Measurements from ENCODE around the gene COCH. TPM values are rescaled to one million over a fixed set of nuclear protein-coding genes. Genes with fewer than 3 reads are reported as not detected.

COCH gene
- total RNA-seq, 8 experiments from 2014 or later, result 0.97 to 14.9 (median 9.4) TPM

GRCh38 chr14:30855345-30856037, 18.9 kb upstream of the COCH start:
- 40 to 92% (median 76%) methylated on average over 1 to 5 of the region's 6 CpGs for WGBS, 10 experiments
- peak in 2 of 8 experiments; percentile 19 to 58 for ATAC-seq (replicated peaks in 6 of 8)
- no peak overlapping the region for H3K4me3 ChIP-seq
- in situ Hi-C loops (cut with MboI; ENCODE audit: low pct_unique_long_range_greater_than_20kb in 2 of 9, low sequenced_read_pairs in 9 of 9, unreplicated experiment in 9 of 9), result no loop called here
- no peaks in the 10 kb centered on the region for H3K4me1 ChIP-seq (replicated peaks in 1 of 2)
- H3K27ac ChIP-seq, result no peak overlapping the region

GRCh38 chr14:30861200-30861599, 13.2 kb upstream of the COCH start:
- Histone ChIP-seq H3K4me1 (replicated peaks in 1 of 2) (no peaks in the 10 kb centered on the region), H3K4me3 (no peak overlapping the region), H3K27ac (no peak overlapping the region)
- no peak for ATAC-seq (replicated peaks in 6 of 8)
- in situ Hi-C loops (cut with MboI; ENCODE audit: low pct_unique_long_range_greater_than_20kb in 2 of 9, low sequenced_read_pairs in 9 of 9, unreplicated experiment in 9 of 9), result no loop called here
- WGBS, 10 experiments, result 0 to 100% (median 95%) methylated on average over 1 of the region's 1 CpG; no CpG with 5 or more reads in 4 of the 10 experiments

GRCh38 chr14:30864934-30865333, 9.4 kb upstream of the COCH start:
- ATAC-seq (replicated peaks in 6 of 8), result no peak
- H3K4me3 ChIP-seq, result no peak overlapping the region
- in situ Hi-C loops (cut with MboI; ENCODE audit: low pct_unique_long_range_greater_than_20kb in 2 of 9, low sequenced_read_pairs in 9 of 9, unreplicated experiment in 9 of 9), result no loop called here
- H3K27ac ChIP-seq, result no peak overlapping the region
- no peaks in the 10 kb centered on the region for H3K4me1 ChIP-seq (replicated peaks in 1 of 2)
- WGBS, 10 experiments, result 21 to 98% (median 84%) methylated on average over 3 to 5 of the region's 5 CpGs

GRCh38 chr14:30868736-30869135, 5.6 kb upstream of the COCH start:
- ATAC-seq (replicated peaks in 6 of 8), result no peak
- H3K4me1 ChIP-seq (replicated peaks in 1 of 2), result no peaks in the 10 kb centered on the region
- H3K4me3 ChIP-seq, result no peak overlapping the region
- in situ Hi-C loops (cut with MboI; ENCODE audit: low pct_unique_long_range_greater_than_20kb in 2 of 9, low sequenced_read_pairs in 9 of 9, unreplicated experiment in 9 of 9), result no loop called here
- WGBS, 10 experiments, result 20 to 100% (median 85%) methylated on average over 1 to 5 of the region's 5 CpGs
- no peak overlapping the region for H3K27ac ChIP-seq

GRCh38 chr14:30869551-30870155, 4.7 kb upstream of the COCH start:
- in situ Hi-C loops (cut with MboI; ENCODE audit: low pct_unique_long_range_greater_than_20kb in 2 of 9, low sequenced_read_pairs in 9 of 9, unreplicated experiment in 9 of 9), result no loop called here
- 0 to 100% (median 56%) methylated on average over 1 to 2 of the region's 2 CpGs; no CpG with 5 or more reads in 1 of the 10 experiments for WGBS, 10 experiments
- Histone ChIP-seq H3K4me3 (no peak overlapping the region), H3K27ac (no peak overlapping the region), H3K4me1 (replicated peaks in 1 of 2) (no peaks in the 10 kb centered on the region)
- no peak for ATAC-seq (replicated peaks in 6 of 8)

GRCh38 chr14:30872602-30873001, 1.8 kb upstream of the COCH start:
- Histone ChIP-seq H3K4me3 (no peak overlapping the region), H3K27ac (no peak overlapping the region), H3K4me1 (replicated peaks in 1 of 2) (peaks cover 0 to 5% of the 10 kb centered on the region in 2 donors)
- in situ Hi-C loops (cut with MboI; ENCODE audit: low pct_unique_long_range_greater_than_20kb in 2 of 9, low sequenced_read_pairs in 9 of 9, unreplicated experiment in 9 of 9), result no loop called here
- ATAC-seq (replicated peaks in 6 of 8), result no peak
- WGBS, 10 experiments, result 40 to 100% (median 83%) methylated on average over 1 of the region's 1 CpG; no CpG with 5 or more reads in 5 of the 10 experiments

- WGBS, 10 experiments, result 49 to 100% (median 76%) methylated on average over 1 to 16 of the region's 20 CpGs
- in situ Hi-C loops (cut with MboI; ENCODE audit: low pct_unique_long_range_greater_than_20kb in 2 of 9, low sequenced_read_pairs in 9 of 9, unreplicated experiment in 9 of 9), result no loop called here
Measured at GRCh38 chr14:30873308-30874119, 845 bp upstream of the COCH start.

GRCh38 chr14:30874999-30875787, 834 bp downstream of the COCH start:
- H3K27ac ChIP-seq, result no peak overlapping the region
- peak in 6 of 8 experiments; percentile 1 to 35 (median 5) for ATAC-seq (replicated peaks in 6 of 8)
- in situ Hi-C loops (cut with MboI; ENCODE audit: low pct_unique_long_range_greater_than_20kb in 2 of 9, low sequenced_read_pairs in 9 of 9, unreplicated experiment in 9 of 9), result no loop called here
- 7 to 30% (median 15%) methylated on average over 3 to 11 of the region's 48 CpGs; no CpG with 5 or more reads in 5 of the 10 experiments for WGBS, 10 experiments
- H3K4me3 ChIP-seq, result peak overlapping the region; percentile 48 to 70 (median 56)
- peaks cover 0 to 5% of the 10 kb centered on the region in 2 donors for H3K4me1 ChIP-seq (replicated peaks in 1 of 2)

More at GRCh38 chr14:30873308-30874119, 845 bp upstream of the COCH start:
- ATAC-seq (replicated peaks in 6 of 8), result no peak
- H3K4me1 ChIP-seq (replicated peaks in 1 of 2), result peaks cover 0 to 5% of the 10 kb centered on the region in 2 donors
- peak overlapping the region; percentile 48 to 70 (median 56) for H3K4me3 ChIP-seq
- H3K27ac ChIP-seq, result no peak overlapping the region

GRCh38 chr14:30875788-30876053, 1.4 kb downstream of the COCH start:
- H3K4me1 ChIP-seq (replicated peaks in 1 of 2), result peaks cover 0 to 5% of the 10 kb centered on the region in 2 donors
- ATAC-seq (replicated peaks in 6 of 8), result no peak
- H3K27ac ChIP-seq, result no peak overlapping the region
- in situ Hi-C loops (cut with MboI; ENCODE audit: low pct_unique_long_range_greater_than_20kb in 2 of 9, low sequenced_read_pairs in 9 of 9, unreplicated experiment in 9 of 9), result no loop called here
- 17 to 75% (median 46%) methylated on average over 1 to 9 of the region's 9 CpGs; no CpG with 5 or more reads in 5 of the 10 experiments for WGBS, 10 experiments
- H3K4me3 ChIP-seq, result peak overlapping the region in 1 of 5 donors; percentile 48

GRCh38 chr14:30876692-30877091, 2.3 kb downstream of the COCH start:
- in situ Hi-C loops (cut with MboI; ENCODE audit: low pct_unique_long_range_greater_than_20kb in 2 of 9, low sequenced_read_pairs in 9 of 9, unreplicated experiment in 9 of 9), result no loop called here
- Histone ChIP-seq H3K27ac (no peak overlapping the region), H3K4me3 (no peak overlapping the region), H3K4me1 (replicated peaks in 1 of 2) (peaks cover 0 to 5% of the 10 kb centered on the region in 2 donors)
- 53 to 100% (median 82%) methylated on average over 1 to 4 of the region's 4 CpGs for WGBS, 10 experiments
- ATAC-seq (replicated peaks in 6 of 8), result no peak

GRCh38 chr14:30882431-30882830, 8.1 kb downstream of the COCH start:
- in situ Hi-C loops (cut with MboI; ENCODE audit: low pct_unique_long_range_greater_than_20kb in 2 of 9, low sequenced_read_pairs in 9 of 9, unreplicated experiment in 9 of 9), result no loop called here
- 38 to 100% (median 88%) methylated on average over 1 of the region's 1 CpG; no CpG with 5 or more reads in 1 of the 10 experiments for WGBS, 10 experiments

GRCh38 chr14:30883508-30884294, 9.3 kb downstream of the COCH start:
- H3K4me3 ChIP-seq, result no peak overlapping the region
- no peak overlapping the region for H3K27ac ChIP-seq
- in situ Hi-C loops (cut with MboI; ENCODE audit: low pct_unique_long_range_greater_than_20kb in 2 of 9, low sequenced_read_pairs in 9 of 9, unreplicated experiment in 9 of 9), result no loop called here
- 59 to 100% (median 93%) methylated on average over 1 to 6 of the region's 6 CpGs; no CpG with 5 or more reads in 1 of the 10 experiments for WGBS, 10 experiments
- no peaks in the 10 kb centered on the region for H3K4me1 ChIP-seq (replicated peaks in 1 of 2)
- no peak for ATAC-seq (replicated peaks in 6 of 8)

More at GRCh38 chr14:30882431-30882830, 8.1 kb downstream of the COCH start:
- Histone ChIP-seq H3K4me3 (no peak overlapping the region), H3K4me1 (replicated peaks in 1 of 2) (no peaks in the 10 kb centered on the region), H3K27ac (no peak overlapping the region)
- no peak for ATAC-seq (replicated peaks in 6 of 8)
